ENCODE data around the gene TMBIM6.

DNA sequence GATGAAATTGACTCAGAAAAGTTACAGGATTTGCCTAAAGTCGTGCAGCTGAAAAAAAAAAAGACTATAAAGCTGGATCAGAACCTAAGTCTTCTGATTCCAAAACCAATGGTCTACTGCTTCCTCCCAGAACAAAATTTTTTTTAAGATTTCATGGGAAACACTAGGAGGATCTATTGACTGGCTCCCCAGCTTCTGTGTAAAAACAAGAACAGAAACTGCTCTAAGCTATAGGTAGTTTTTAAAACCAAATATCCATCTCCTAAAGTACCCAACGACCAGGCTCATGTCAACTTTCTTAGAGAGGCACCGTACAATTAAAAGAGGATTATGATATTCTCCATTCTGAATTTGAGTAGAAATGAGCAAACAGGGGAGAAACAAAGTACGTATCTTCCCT is 43.5 kb upstream of the TMBIM6 start:
- TF ChIP-seq POLR2A (IDR thresholded peaks at IDR 0.05; ENCODE audit: low read depth, low read length) (no peak), POLR2AphosphoS5 (IDR thresholded peaks at IDR 0.05; ENCODE audit: low read depth, low read length) (no peak), TAF1 (IDR thresholded peaks at IDR 0.05; ENCODE audit: borderline replicate concordance, low read depth, low read length) (no peak)

Data from GM12892 (cell line).